Endothelial cell of umbilical vein (primary cell): ENCODE data around the gene ETFBKMT. TPM values are rescaled to one million over a fixed set of nuclear protein-coding genes. Genes with fewer than 3 reads are reported as not detected.

Experiments
- BruUV-seq: library from RNA; stranded (reverse); fragments of 400-500 nt; replicated peaks from 2 replicates; lab custom pipeline; 2021; lab: Mats Ljungman, UMichigan
- CTCF ChIA-PET: fragments of 300-600, 350-600 bp; sonication (Branson Sonifier 250); formaldehyde crosslinking; loops from one replicate; lab custom pipeline; 2021; ENCODE audit warnings: antibody characterized with exemption, inconsistent platforms; lab: Charles Lee
- POLR2A ChIA-PET: fragments of 300-600, 350-600 bp; sonication (Branson Sonifier 250); formaldehyde crosslinking; loops from one replicate; lab custom pipeline; 2021; ENCODE audit warnings: antibody characterized with exemption, inconsistent platforms; lab: Charles Lee
- DNase-seq: peaks from one replicate; pipeline ENCODE4 v3.0.0-alpha.2; 2011; ENCODE audit warnings: low read depth, low spot score
- FAIRE-seq: peaks from 2 replicates; lab custom pipeline; 2011; peaks lifted over from hg19 to GRCh38; lab: Jason Lieb, UNC
- H2AFZ ChIP-seq: 2 replicates; pipeline ENCODE4 v1.6.0; 2012; ENCODE audit warnings: low read depth, low read length, control low read depth, inconsistent platforms
- H3K27ac ChIP-seq: 2 replicates; pipeline ENCODE4 v1.5.1; 2011; ENCODE audit warnings: low read depth, mild to moderate bottlenecking, control low read depth, low read length, moderate library complexity; ENCODE audit not compliant: insufficient read depth
- H3K27me3 ChIP-seq, 2 experiments: 2 replicates each; pipeline versions ENCODE4 v1.6.0 to v1.6.1; 2011; ENCODE audit warnings: low read length in 2 of 2, mixed read lengths in 1 of 2; ENCODE audit not compliant: control insufficient read depth in 2 of 2, insufficient read depth in 2 of 2
- H3K36me3 ChIP-seq, 2 experiments: 2 replicates in 1 of 2; 3 replicates in 1 of 2; pipeline ENCODE4 v1.5.1; 2011; ENCODE audit warnings: low read length in 2 of 2, mild to moderate bottlenecking in 1 of 2, moderate library complexity in 1 of 2; ENCODE audit not compliant: control insufficient read depth in 2 of 2, insufficient read depth in 2 of 2; ENCODE audit errors: extremely low read depth in 1 of 2
- H3K4me1 ChIP-seq: 3 replicates; pipeline ENCODE4 v1.5.1; 2011; ENCODE audit warnings: mild to moderate bottlenecking, low read length; ENCODE audit not compliant: control insufficient read depth, insufficient read depth; ENCODE audit errors: extremely low read depth
- H3K4me2 ChIP-seq: 2 replicates; pipeline ENCODE4 v1.6.1; 2011; ENCODE audit warnings: low read length, control low read depth, mixed read lengths; ENCODE audit not compliant: insufficient read depth
- H3K4me3 ChIP-seq, 3 experiments: fragments of 200-600 bp in 1 of 3; sonication (generic), shearing (Covaris generic) in 1 of 3; replicated peaks in 1 of 3; 2 replicates each; pipeline ENCODE4 v1.5.1; 2011 to 2016; ENCODE audit warnings: control low read depth in 3 of 3, low read length in 3 of 3, mild to moderate bottlenecking in 2 of 3, inconsistent platforms in 1 of 3, low read depth in 1 of 3, moderate library complexity in 1 of 3; ENCODE audit not compliant: insufficient read depth in 1 of 3
- H3K79me2 ChIP-seq: 2 replicates; pipeline ENCODE4 v1.6.0; 2012; ENCODE audit warnings: low read length, inconsistent platforms; ENCODE audit not compliant: control insufficient read depth, insufficient read depth
- H3K9ac ChIP-seq: replicated peaks from 2 replicates; pipeline ENCODE3; 2011; ENCODE audit warnings: low read length, control low read depth; ENCODE audit not compliant: insufficient read depth; ENCODE audit errors: extremely low read depth
- H3K9me1 ChIP-seq: replicated peaks from 3 replicates; pipeline ENCODE4 v1.6.0; 2011; ENCODE audit warnings: mild to moderate bottlenecking, low read length; ENCODE audit not compliant: control insufficient read depth, insufficient read depth; ENCODE audit errors: extremely low read depth
- H3K9me3 ChIP-seq: replicated peaks from 2 replicates; pipeline ENCODE4 v1.5.1; 2012; ENCODE audit warnings: low read length, inconsistent platforms; ENCODE audit not compliant: control insufficient read depth, insufficient read depth
- H4K20me1 ChIP-seq: replicated peaks from 2 replicates; pipeline ENCODE3; 2011; ENCODE audit warnings: mild to moderate bottlenecking, low read length; ENCODE audit not compliant: control insufficient read depth, insufficient read depth; ENCODE audit errors: extremely low read depth
- GATA2 ChIP-seq: IDR thresholded peaks from 2 replicates; pipeline ENCODE4 v1.7.0; 2011; ENCODE audit warnings: low read depth, mild to moderate bottlenecking, moderate library complexity, mixed read lengths, low read length; ENCODE audit not compliant: insufficient read length, insufficient read depth
- JUN ChIP-seq: IDR thresholded peaks from 2 replicates; pipeline ENCODE4 v1.6.1; 2011; ENCODE audit warnings: borderline replicate concordance, low read depth; ENCODE audit not compliant: insufficient read length, insufficient read depth
- MYC ChIP-seq: IDR thresholded peaks from one replicate; pipeline ENCODE4 v1.6.1; 2011; ENCODE audit warnings: mild to moderate bottlenecking, low read depth, low read length
- dilution Hi-C: fragments of 300-500 bp; cut with MboI; formaldehyde crosslinking; loops from one replicate; pipeline ENCODE4 v1.15.0; 2019; ENCODE audit warnings: low sequenced_read_pairs; ENCODE audit not compliant: extremely low pct_ligation_motif_present
- intact Hi-C: fragments of 100-400 bp; cut with micrococcal nuclease; formaldehyde crosslinking; loops from one replicate; pipeline ENCODE4 v1.10.0; 2022
- polyA plus RNA-seq, 4 experiments: library from polyadenylated mRNA; depleted of rRNA in 3 of 4; stranded (reverse) in 3 of 4; unstranded in 1 of 4; fragments of >200 nt; gene quantifications; 2 replicates each; pipeline versions ENCODE4 v1.2.1 to v1.2.3, GENCODE V29; 2011 to 2012; ENCODE audit warnings: missing spikeins in 1 of 4
- total RNA-seq: library from RNA; stranded (reverse); gene quantifications from 2 replicates; pipeline ENCODE4 v1.2.3, GENCODE V29; 2021
- TF ChIP-seq, protein P1 (sequence below), 2 donors: IDR thresholded peaks; 1 replicate in 1 of 2; 2 replicates in 1 of 2; pipeline ENCODE4 v1.5.1; 2011; ENCODE audit warnings: low read length in 2 of 2, mild to moderate bottlenecking in 2 of 2, moderate library complexity in 2 of 2, control low read depth in 1 of 2, inconsistent platforms in 1 of 2, low read depth in 1 of 2; ENCODE audit not compliant: insufficient read depth in 1 of 2; ENCODE audit errors: extremely low read depth in 1 of 2

Gene ETFBKMT
- total and polyA plus RNA-seq, 2 donors (not counting 3 experiments of a cell fraction or from before 2014, with no cell fraction given): 1.4 to 3.1 TPM

DNA sequence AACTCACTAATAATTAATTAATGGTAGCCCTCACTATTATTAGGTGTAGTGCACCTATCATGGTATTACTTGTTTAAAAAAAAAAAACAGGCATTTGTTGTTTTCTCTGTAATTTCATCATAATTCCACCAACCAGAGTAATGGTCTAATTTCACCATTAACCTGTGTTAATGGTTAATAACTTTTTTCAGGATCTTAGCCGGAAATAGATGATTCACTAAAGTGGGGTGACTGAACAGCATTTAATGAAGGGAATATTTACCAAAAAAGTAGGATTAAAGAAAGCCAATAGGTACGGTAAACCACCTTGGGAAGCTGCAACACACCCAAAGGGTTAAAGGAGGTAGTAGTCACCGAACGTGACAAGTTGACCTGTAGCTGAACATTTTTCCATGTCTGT is 13.0 kb downstream of the ETFBKMT start:
- Histone ChIP-seq H3K9me3 (no peaks in the 10 kb centered on the region), H3K9me1 (no peaks in the 10 kb centered on the region), H3K4me2 (no peak overlapping the region), H3K27ac (no peak overlapping the region), H2AFZ (no peak overlapping the region), H3K4me1 (no peaks in the 10 kb centered on the region), H3K9ac (no peak overlapping the region), H3K4me3 (no peak overlapping the region), H3K79me2 (no peaks in the 10 kb centered on the region), H4K20me1 (no peaks in the 10 kb centered on the region), H3K36me3 (no peaks in the 10 kb centered on the region), H3K27me3 (no peaks in the 10 kb centered on the region)
- CTCF ChIA-PET: interaction anchor here (1.2 kb wide), 1 partner anchor 19 kb away, joined by 4 read pairs; no protein-coding TSS in a partner anchor
- POLR2A ChIA-PET: no interaction called here
- FAIRE-seq (no peak), DNase-seq (no peak)
- no TSS peak for BruUV-seq
- intact Hi-C loops: no loop called here
- TF ChIP-seq GATA2 (no peak), MYC (no peak)
- dilution Hi-C loops: no loop called here

DNA sequence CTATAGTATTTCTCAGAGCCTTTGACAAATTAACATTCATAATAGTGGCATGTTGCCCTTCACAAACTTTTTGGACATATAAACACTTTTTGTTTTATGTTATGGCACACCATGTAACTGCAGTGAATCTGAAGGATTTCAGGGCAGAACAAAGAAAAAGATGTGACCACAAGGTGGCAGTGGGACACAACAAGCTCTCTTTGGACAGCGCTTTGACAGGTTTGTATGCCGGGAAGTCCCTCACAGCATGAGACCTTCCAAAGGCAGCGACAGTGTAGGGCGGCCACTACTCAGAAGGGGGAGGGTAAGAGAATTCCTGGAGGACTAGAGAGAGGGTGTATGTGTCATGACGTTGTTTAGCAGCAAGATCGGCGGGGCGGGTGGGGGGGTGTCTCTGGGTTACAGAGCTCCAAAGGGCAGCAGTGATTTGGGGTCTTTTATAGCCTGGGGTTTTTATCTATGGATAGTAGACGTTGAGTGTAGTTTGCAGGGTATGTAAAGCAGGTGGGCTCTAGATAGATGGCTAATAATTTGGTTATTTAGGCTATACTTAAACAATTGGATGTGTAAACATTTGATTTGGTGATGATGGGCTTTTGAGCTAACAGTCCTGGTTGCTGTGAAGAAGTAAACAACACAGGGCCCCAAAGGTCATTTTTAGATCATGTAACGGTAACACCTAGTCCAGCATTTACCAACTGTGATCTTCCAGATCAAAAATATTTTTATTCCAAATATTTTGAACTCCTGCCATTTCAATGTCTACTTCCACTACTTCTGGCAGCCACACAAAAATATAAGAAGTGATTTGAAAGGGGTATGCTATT is 22.9 kb downstream of the ETFBKMT start:
- dilution Hi-C loops: no loop called here
- FAIRE-seq: peak; percentile 93
- no TSS peak for BruUV-seq
- no peak overlapping the region for H3K27ac ChIP-seq
- no peaks in the 10 kb centered on the region for H3K79me2 ChIP-seq
- H3K9me1 ChIP-seq: no peaks in the 10 kb centered on the region
- peak; percentile 87 for DNase-seq
- TF ChIP-seq JUN: no peak
- TF ChIP-seq, protein P1, sequence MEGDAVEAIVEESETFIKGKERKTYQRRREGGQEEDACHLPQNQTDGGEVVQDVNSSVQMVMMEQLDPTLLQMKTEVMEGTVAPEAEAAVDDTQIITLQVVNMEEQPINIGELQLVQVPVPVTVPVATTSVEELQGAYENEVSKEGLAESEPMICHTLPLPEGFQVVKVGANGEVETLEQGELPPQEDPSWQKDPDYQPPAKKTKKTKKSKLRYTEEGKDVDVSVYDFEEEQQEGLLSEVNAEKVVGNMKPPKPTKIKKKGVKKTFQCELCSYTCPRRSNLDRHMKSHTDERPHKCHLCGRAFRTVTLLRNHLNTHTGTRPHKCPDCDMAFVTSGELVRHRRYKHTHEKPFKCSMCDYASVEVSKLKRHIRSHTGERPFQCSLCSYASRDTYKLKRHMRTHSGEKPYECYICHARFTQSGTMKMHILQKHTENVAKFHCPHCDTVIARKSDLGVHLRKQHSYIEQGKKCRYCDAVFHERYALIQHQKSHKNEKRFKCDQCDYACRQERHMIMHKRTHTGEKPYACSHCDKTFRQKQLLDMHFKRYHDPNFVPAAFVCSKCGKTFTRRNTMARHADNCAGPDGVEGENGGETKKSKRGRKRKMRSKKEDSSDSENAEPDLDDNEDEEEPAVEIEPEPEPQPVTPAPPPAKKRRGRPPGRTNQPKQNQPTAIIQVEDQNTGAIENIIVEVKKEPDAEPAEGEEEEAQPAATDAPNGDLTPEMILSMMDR (IDR thresholded peaks at IDR 0.05; ENCODE audit: extremely low read depth in 1 of 2, insufficient read depth in 1 of 2, low read depth in 1 of 2, low read length in 2 of 2): peak; percentile 69 to 71
- no peaks in the 10 kb centered on the region for H3K27me3 ChIP-seq
- H4K20me1 ChIP-seq: no peaks in the 10 kb centered on the region
- H3K9ac ChIP-seq: no peak overlapping the region
- H3K4me2 ChIP-seq: no peak overlapping the region
- H3K4me1 ChIP-seq: no peaks in the 10 kb centered on the region
- ChIA-PET POLR2A (interaction anchor here (0.6 kb wide), 1 partner anchor 105 kb away, joined by 7 read pairs; no protein-coding TSS in a partner anchor), CTCF (interaction anchor here (0.6 to 2.8 kb wide), 45 partner anchors 10 to 990 kb away, joined by 3 to 22 read pairs (median 3); partner anchors contain the start of genes AMN1, BICD1 and RESF1)
- no peaks in the 10 kb centered on the region for H3K9me3 ChIP-seq
- H2AFZ ChIP-seq: no peak overlapping the region
- H3K36me3 ChIP-seq: no peaks in the 10 kb centered on the region
- no peak overlapping the region for H3K4me3 ChIP-seq
- intact Hi-C loops: loop anchor here (1.0 to 10.0 kb wide), 8 partner anchors 50 to 629 kb away; partner anchors contain the start of genes BICD1 and RESF1
